ENCODE measurements around the gene NAP1L1.

GRCh38 chr12:76002598-76003354 is 81.7 kb downstream of the NAP1L1 start:
- no peak for TF ChIP-seq CTCF (conservative IDR thresholded peaks at IDR 0.05)
- no peak for TF ChIP-seq ZFX (IDR thresholded peaks at IDR 0.05)

Measured in C4-2B (cell line).